ENCODE results near the gene SLC12A5.
"Not testable (repeated sequence)": the region's sequence is repeated elsewhere in the genome, so short reads cannot be mapped to it uniquely, and the experiment has no call there.

Gene SLC12A5

GRCh38 chr20:46093531-46093930, 64.5 kb downstream of the SLC12A5 start:
- H3K4me1 ChIP-seq (ENCODE audit: control insufficient read depth, insufficient read depth, low read length), result no peaks in the 10 kb centered on the region
- no peaks in the 10 kb centered on the region for H3K36me3 ChIP-seq (ENCODE audit: control insufficient read depth in 2 of 2, insufficient read depth in 1 of 2, low read length in 2 of 2)
- no peak overlapping the region for H3K4me3 ChIP-seq (ENCODE audit: low read depth, low read length)
- ChIA-PET POLR2A (no interaction called here), CTCF (interaction anchor here (1.2 kb wide), 1 partner anchor 79 kb away, joined by 4 read pairs; no protein-coding TSS in a partner anchor)
- no peak overlapping the region for H3K27ac ChIP-seq (ENCODE audit: extremely low read depth, low read depth, low read length)
- no peak for TF ChIP-seq TSHZ1 (tag by site-specific recombination; IDR thresholded peaks at IDR 0.05; ENCODE audit: borderline replicate concordance)
- TF ChIP-seq GLI2 (tag by site-specific recombination; IDR thresholded peaks at IDR 0.05; ENCODE audit: borderline replicate concordance, low read depth), result no peak
- TF ChIP-seq ZNF23 (tag by site-specific recombination; IDR thresholded peaks at IDR 0.05; ENCODE audit: borderline replicate concordance), result no peak
- no peak for TF ChIP-seq AEBP2 (tag by site-specific recombination; IDR thresholded peaks at IDR 0.05; ENCODE audit: borderline replicate concordance)
- no peak for TF ChIP-seq WT1 (tag by site-specific recombination; IDR thresholded peaks at IDR 0.05)
- no peak for TF ChIP-seq ZNF138 (tag by site-specific recombination; IDR thresholded peaks at IDR 0.05; ENCODE audit: borderline replicate concordance)
- no peak for TF ChIP-seq ZNF366 (tag by site-specific recombination; conservative IDR thresholded peaks at IDR 0.05)
- no peak for TF ChIP-seq BCL11A (tag by site-specific recombination; IDR thresholded peaks at IDR 0.05; ENCODE audit: low read depth)
- TF ChIP-seq ZNF768 (tag by site-specific recombination; IDR thresholded peaks at IDR 0.05), result no peak
- no peak for TF ChIP-seq ZNF571 (tag by site-specific recombination; IDR thresholded peaks at IDR 0.05)
- TF ChIP-seq PBX3 (CRISPR knock-in tag; IDR thresholded peaks at IDR 0.05), result no peak
- TF ChIP-seq ZNF658 (tag by site-specific recombination; IDR thresholded peaks at IDR 0.05), result no peak
- no peak for TF ChIP-seq ZNF501 (tag by site-specific recombination; IDR thresholded peaks at IDR 0.05)
- peak; percentile 86 for TF ChIP-seq SCRT1 (tag by site-specific recombination; IDR thresholded peaks at IDR 0.05; ENCODE audit: borderline replicate concordance)
- TF ChIP-seq SCRT2 (tag by site-specific recombination; IDR thresholded peaks at IDR 0.05), result peak; percentile 90
- no peak for TF ChIP-seq ZNF157 (tag by site-specific recombination; IDR thresholded peaks at IDR 0.05)
- no peak for TF ChIP-seq KLF9 (tag by site-specific recombination; IDR thresholded peaks at IDR 0.05; ENCODE audit: low read depth)
- no peak for TF ChIP-seq ZNF664 (tag by site-specific recombination; IDR thresholded peaks at IDR 0.05)
- H3K9me3 ChIP-seq (ENCODE audit: control insufficient read depth, insufficient read depth, low read depth, low read length), result no peaks in the 10 kb centered on the region

- TF ChIP-seq ZNF837 (tag by site-specific recombination; IDR thresholded peaks at IDR 0.05), result no peak
- TF ChIP-seq ZNF707 (tag by site-specific recombination; IDR thresholded peaks at IDR 0.05), result no peak
- no peak for TF ChIP-seq ZNF692 (tag by site-specific recombination; IDR thresholded peaks at IDR 0.05)
- TF ChIP-seq HOXD13 (CRISPR knock-in tag; IDR thresholded peaks at IDR 0.05; ENCODE audit: borderline replicate concordance), result no peak
- no peak for TF ChIP-seq ZNF214 (tag by site-specific recombination; IDR thresholded peaks at IDR 0.05; ENCODE audit: borderline replicate concordance)
- no peak for TF ChIP-seq ZNF792 (tag by site-specific recombination; IDR thresholded peaks at IDR 0.05)
- no peak for TF ChIP-seq SP3 (tag by site-specific recombination; IDR thresholded peaks at IDR 0.05)
- H3K4me1 ChIP-seq (ENCODE audit: control insufficient read depth, insufficient read depth, low read length), result no peaks in the 10 kb centered on the region
- H3K36me3 ChIP-seq (ENCODE audit: control insufficient read depth in 2 of 2, insufficient read depth in 1 of 2, low read length in 2 of 2), result no peaks in the 10 kb centered on the region
- POLR2A ChIA-PET, result no interaction called here
- no peak overlapping the region for H3K4me3 ChIP-seq (ENCODE audit: low read depth, low read length)
- no peaks in the 10 kb centered on the region for H3K9me3 ChIP-seq (ENCODE audit: control insufficient read depth, insufficient read depth, low read depth, low read length)
- CTCF ChIA-PET, result interaction anchor here (0.6 kb wide), 1 partner anchor 105 kb away, joined by 3 read pairs; no protein-coding TSS in a partner anchor
- no peak overlapping the region for H3K27ac ChIP-seq (ENCODE audit: extremely low read depth, low read depth, low read length)
Measured at GRCh38 chr20:46099491-46100287, 70.7 kb downstream of the SLC12A5 start.

GRCh38 chr20:46100444-46100843, 71.4 kb downstream of the SLC12A5 start:
- H3K4me3 ChIP-seq (ENCODE audit: low read depth, low read length); H3K36me3 ChIP-seq (ENCODE audit: control insufficient read depth in 2 of 2, insufficient read depth in 1 of 2, low read length in 2 of 2); H3K27ac ChIP-seq (ENCODE audit: extremely low read depth, low read depth, low read length); H3K4me1 ChIP-seq (ENCODE audit: control insufficient read depth, insufficient read depth, low read length); POLR2A ChIA-PET; CTCF ChIA-PET; H3K9me3 ChIP-seq (ENCODE audit: control insufficient read depth, insufficient read depth, low read depth, low read length): not testable (repeated sequence)
